ENCODE measurements around the gene UMODL1.

Gene UMODL1

GRCh38 chr21:42117229-42117966 is 46.3 kb downstream of the UMODL1 start:
- in situ Hi-C loops (cut with MboI; ENCODE audit: low sequenced_read_pairs), result loop anchor here (10.0 kb wide), 1 partner anchor 293 kb away; no protein-coding TSS in a partner anchor
- no peaks in the 10 kb centered on the region for H3K9me3 ChIP-seq

GRCh38 chr21:42117967-42118780 is 47.1 kb downstream of the UMODL1 start:
- no peaks in the 10 kb centered on the region for H3K4me1 ChIP-seq
- peaks cover 19% of the 10 kb centered on the region for H3K27me3 ChIP-seq (ENCODE audit: low read depth)
- in situ Hi-C loops (cut with MboI; ENCODE audit: low sequenced_read_pairs), result loop anchor here (10.0 kb wide), 1 partner anchor 293 kb away; no protein-coding TSS in a partner anchor
- no peak overlapping the region for H3K4me3 ChIP-seq
- no peaks in the 10 kb centered on the region for H3K36me3 ChIP-seq (replicated peaks)
- no peak for DNase-seq (ENCODE audit: low spot score in 2 of 2)
- no peaks in the 10 kb centered on the region for H3K9me3 ChIP-seq

More at GRCh38 chr21:42117229-42117966, 46.3 kb downstream of the UMODL1 start:
- peaks cover 19% of the 10 kb centered on the region for H3K27me3 ChIP-seq (ENCODE audit: low read depth)
- no peaks in the 10 kb centered on the region for H3K4me1 ChIP-seq
- H3K36me3 ChIP-seq (replicated peaks), result no peaks in the 10 kb centered on the region
- H3K4me3 ChIP-seq, result no peak overlapping the region
- peak; percentile 55 to 82 for DNase-seq (ENCODE audit: low spot score in 2 of 2)

- H3K9me3 ChIP-seq, result no peaks in the 10 kb centered on the region
- H3K27me3 ChIP-seq (ENCODE audit: low read depth), result peaks cover 19% of the 10 kb centered on the region
- in situ Hi-C loops (cut with MboI; ENCODE audit: low sequenced_read_pairs), result loop anchor here (10.0 kb wide), 1 partner anchor 294 kb away; no protein-coding TSS in a partner anchor
- no peak for DNase-seq (ENCODE audit: low spot score in 2 of 2)
- H3K4me1 ChIP-seq, result no peaks in the 10 kb centered on the region
- H3K4me3 ChIP-seq, result no peak overlapping the region
- H3K36me3 ChIP-seq (replicated peaks), result no peaks in the 10 kb centered on the region
These were observed 47.8 kb downstream of the UMODL1 start for GRCh38 chr21:42118901-42119300.

DNA sequence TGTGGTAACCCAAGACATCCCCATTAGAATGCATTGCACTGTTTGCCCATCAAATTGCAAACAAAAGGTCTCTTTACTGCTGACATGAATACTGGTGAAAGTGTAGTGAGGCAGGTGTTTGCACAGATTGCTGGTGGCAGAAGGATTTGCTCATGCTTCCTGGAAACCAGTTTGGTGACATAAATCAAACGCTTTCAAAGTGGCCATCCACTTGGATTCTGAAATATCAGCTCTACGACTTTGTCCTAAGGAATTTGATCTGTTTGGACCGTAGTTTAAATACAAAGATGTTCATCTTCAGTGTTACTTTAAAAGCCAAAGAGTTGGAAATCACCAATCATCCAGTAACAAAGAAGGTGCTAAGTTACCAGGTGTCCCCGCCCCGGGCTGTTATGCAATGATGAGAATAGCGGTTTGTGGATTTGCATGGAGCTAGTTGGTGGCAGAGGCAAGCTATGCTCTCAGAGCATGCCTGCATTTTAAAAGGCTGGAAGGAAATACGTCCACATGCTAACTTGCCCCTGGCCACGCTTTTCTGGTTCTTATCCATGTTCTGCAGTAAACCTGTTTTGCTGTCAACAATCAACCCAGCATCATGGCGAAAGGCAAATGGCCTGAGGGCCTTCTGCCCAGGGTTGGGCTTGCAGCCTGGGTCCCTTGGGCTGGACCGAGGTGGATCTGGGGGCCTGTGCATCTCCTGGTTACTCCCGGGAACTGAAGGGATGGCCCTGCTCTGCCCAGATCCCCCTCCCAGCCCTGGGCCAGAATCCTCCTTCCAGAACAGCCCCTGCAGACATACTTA is 49.2 kb downstream of the UMODL1 start:
- in situ Hi-C loops (cut with MboI; ENCODE audit: low sequenced_read_pairs), result no loop called here
- no peak overlapping the region for H3K4me3 ChIP-seq
- no peak for DNase-seq (ENCODE audit: low spot score in 2 of 2)
- no peaks in the 10 kb centered on the region for H3K4me1 ChIP-seq
- peaks cover 19% of the 10 kb centered on the region for H3K27me3 ChIP-seq (ENCODE audit: low read depth)
- H3K36me3 ChIP-seq (replicated peaks), result no peaks in the 10 kb centered on the region
- H3K9me3 ChIP-seq, result no peaks in the 10 kb centered on the region

GRCh38 chr21:42120903-42121535 is 49.9 kb downstream of the UMODL1 start:
- in situ Hi-C loops (cut with MboI; ENCODE audit: low sequenced_read_pairs), result no loop called here
- DNase-seq (ENCODE audit: low spot score in 2 of 2), result no peak
- peaks cover 19% of the 10 kb centered on the region for H3K27me3 ChIP-seq (ENCODE audit: low read depth)
- no peaks in the 10 kb centered on the region for H3K4me1 ChIP-seq
- no peak overlapping the region for H3K4me3 ChIP-seq
- no peaks in the 10 kb centered on the region for H3K9me3 ChIP-seq
- no peaks in the 10 kb centered on the region for H3K36me3 ChIP-seq (replicated peaks)

- H3K27me3 ChIP-seq (ENCODE audit: low read depth), result peaks cover 19% of the 10 kb centered on the region
- H3K4me1 ChIP-seq, result no peaks in the 10 kb centered on the region
- H3K4me3 ChIP-seq, result no peak overlapping the region
These were observed 50.7 kb downstream of the UMODL1 start for GRCh38 chr21:42121794-42122193.

GRCh38 chr21:42122398-42122797 is 51.3 kb downstream of the UMODL1 start:
- peaks cover 19% of the 10 kb centered on the region for H3K27me3 ChIP-seq (ENCODE audit: low read depth)
- no peaks in the 10 kb centered on the region for H3K36me3 ChIP-seq (replicated peaks)
- no peak overlapping the region for H3K4me3 ChIP-seq
- no peaks in the 10 kb centered on the region for H3K9me3 ChIP-seq
- DNase-seq (ENCODE audit: low spot score in 2 of 2), result no peak
- no peaks in the 10 kb centered on the region for H3K4me1 ChIP-seq
- in situ Hi-C loops (cut with MboI; ENCODE audit: low sequenced_read_pairs), result no loop called here

More at GRCh38 chr21:42121794-42122193, 50.7 kb downstream of the UMODL1 start:
- H3K36me3 ChIP-seq (replicated peaks), result no peaks in the 10 kb centered on the region
- H3K9me3 ChIP-seq, result no peaks in the 10 kb centered on the region
- in situ Hi-C loops (cut with MboI; ENCODE audit: low sequenced_read_pairs), result no loop called here
- DNase-seq (ENCODE audit: low spot score in 2 of 2), result no peak

GRCh38 chr21:42122808-42123207 is 51.7 kb downstream of the UMODL1 start:
- DNase-seq (ENCODE audit: low spot score in 2 of 2), result no peak
- Histone ChIP-seq H3K27me3 (ENCODE audit: low read depth) (peaks cover 19% of the 10 kb centered on the region), H3K36me3 (replicated peaks) (no peaks in the 10 kb centered on the region), H3K4me1 (no peaks in the 10 kb centered on the region), H3K9me3 (no peaks in the 10 kb centered on the region), H3K4me3 (no peak overlapping the region)
- in situ Hi-C loops (cut with MboI; ENCODE audit: low sequenced_read_pairs), result no loop called here

GRCh38 chr21:42123219-42123908 is 52.2 kb downstream of the UMODL1 start:
- peaks cover 15% of the 10 kb centered on the region for H3K27me3 ChIP-seq (ENCODE audit: low read depth)
- no peaks in the 10 kb centered on the region for H3K36me3 ChIP-seq (replicated peaks)
- in situ Hi-C loops (cut with MboI; ENCODE audit: low sequenced_read_pairs), result no loop called here
- H3K9me3 ChIP-seq, result no peaks in the 10 kb centered on the region
- DNase-seq (ENCODE audit: low spot score in 2 of 2), result no peak
- no peaks in the 10 kb centered on the region for H3K4me1 ChIP-seq
- H3K4me3 ChIP-seq, result no peak overlapping the region

DNA sequence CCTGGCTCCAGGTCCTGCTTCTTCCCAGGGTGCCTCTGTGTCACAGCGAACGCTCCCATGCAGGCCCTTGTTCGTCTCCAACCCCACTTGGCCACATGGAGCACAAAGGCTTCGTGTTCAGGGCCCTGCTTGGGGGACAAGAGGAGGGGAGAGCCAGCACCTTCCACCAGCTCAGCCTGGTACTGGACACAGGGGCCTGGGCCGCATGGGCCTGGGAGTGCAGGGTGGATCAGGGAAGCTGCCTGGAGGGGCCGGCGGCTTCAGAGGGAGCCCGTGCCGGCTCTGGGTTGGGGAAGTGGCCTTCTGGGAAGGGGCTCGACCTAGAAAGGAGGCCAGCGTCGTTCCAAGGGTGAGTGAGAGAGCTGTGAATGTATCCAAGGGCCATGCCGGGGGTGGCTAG is 53.0 kb downstream of the UMODL1 start:
- Histone ChIP-seq H3K27me3 (ENCODE audit: low read depth) (peaks cover 8% of the 10 kb centered on the region), H3K36me3 (replicated peaks) (no peaks in the 10 kb centered on the region), H3K4me1 (no peaks in the 10 kb centered on the region), H3K9me3 (no peaks in the 10 kb centered on the region), H3K4me3 (no peak overlapping the region)
- DNase-seq (ENCODE audit: low spot score in 2 of 2), result no peak
- in situ Hi-C loops (cut with MboI; ENCODE audit: low sequenced_read_pairs), result no loop called here

DNA sequence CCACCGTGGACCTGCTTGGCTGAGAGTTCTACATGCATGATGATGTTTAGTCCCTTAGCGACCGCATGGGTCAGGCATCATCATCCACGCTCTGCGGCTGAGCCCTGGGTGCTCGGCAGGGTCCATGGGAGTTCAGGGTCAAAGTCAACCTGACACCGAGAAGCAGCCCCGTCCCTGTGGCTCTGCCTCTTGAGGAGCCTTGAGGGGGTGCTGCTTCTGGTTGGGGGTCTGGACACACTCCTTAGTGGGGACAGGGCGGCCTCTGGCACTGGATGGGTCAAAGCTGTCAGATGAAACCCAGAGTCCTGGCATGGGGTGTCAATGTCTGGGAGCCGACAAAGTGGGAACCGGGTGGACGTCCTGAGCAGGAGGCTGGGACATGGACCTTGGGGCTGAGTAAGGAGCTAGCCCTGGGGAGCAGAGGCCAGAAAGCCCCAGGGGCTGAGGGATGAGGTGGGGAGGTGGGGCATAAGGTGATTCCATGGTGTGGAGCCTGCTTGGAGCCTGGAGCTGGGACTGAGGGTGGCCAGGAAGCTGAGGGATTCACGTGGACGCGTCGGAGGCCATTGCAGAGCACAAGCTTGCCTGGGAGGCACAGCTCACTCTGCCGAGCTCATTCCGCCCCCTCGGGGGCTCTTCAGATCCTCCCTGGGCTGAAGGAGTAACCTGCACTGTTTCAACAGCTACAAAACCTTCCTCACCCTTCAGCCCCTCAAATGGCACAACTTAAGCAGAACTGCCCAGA is 53.9 kb downstream of the UMODL1 start:
- Histone ChIP-seq H3K4me1 (no peaks in the 10 kb centered on the region), H3K36me3 (replicated peaks) (no peaks in the 10 kb centered on the region), H3K27me3 (ENCODE audit: low read depth) (peaks cover 4% of the 10 kb centered on the region; the same call in 1 of the 2 replicates), H3K9me3 (no peaks in the 10 kb centered on the region), H3K4me3 (no peak overlapping the region)
- no peak for DNase-seq (ENCODE audit: low spot score in 2 of 2)
- in situ Hi-C loops (cut with MboI; ENCODE audit: low sequenced_read_pairs), result no loop called here
